ENCODE results near the gene RNF14. TPM values are rescaled to one million over a fixed set of nuclear protein-coding genes. Genes with fewer than 3 reads are reported as not detected.

RNF14 gene
- total and polyA plus RNA-seq, 9 of the 15 experiments (the other 6 are each of a cell fraction or from before 2014, with no cell fraction given), result 36.3 to 140 (median 75.1) TPM

DNA sequence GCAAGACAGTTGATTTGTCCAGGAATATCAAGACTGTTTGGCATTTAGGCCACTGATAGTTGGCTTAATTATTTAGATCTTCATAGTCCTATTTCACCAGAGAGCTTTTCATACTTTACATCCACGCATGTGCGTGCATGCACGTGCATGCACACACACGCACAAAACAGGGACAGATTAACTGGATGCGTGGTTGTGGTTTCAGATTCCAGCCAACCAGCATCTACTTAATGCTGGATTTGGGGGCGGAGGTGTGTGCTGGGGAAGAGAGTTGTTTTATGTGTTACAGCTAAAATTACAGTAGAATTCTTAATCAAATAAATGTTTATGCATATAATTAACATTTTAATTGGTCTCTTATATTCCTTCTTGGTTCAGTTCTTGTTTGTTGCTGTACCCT lies 7.3 kb downstream of the RNF14 start:
- Histone ChIP-seq H3K4me1 (replicated peaks in 1 of 2; ENCODE audit: control insufficient read depth in 2 of 2, insufficient read depth in 2 of 2, low read length in 2 of 2) (peaks cover 0 to under 1% of the 10 kb centered on the region in 2 experiments; a peak in 1 of 5 replicates), H3K9me1 (ENCODE audit: control insufficient read depth, insufficient read depth, low read length) (no peaks in the 10 kb centered on the region), H3K36me3 (ENCODE audit: control insufficient read depth, insufficient read depth, low read length) (peaks cover 93% of the 10 kb centered on the region), H2AFZ (ENCODE audit: low read depth, low read length) (no peak overlapping the region), H3K4me2 (ENCODE audit: insufficient read depth, low read length) (no peak overlapping the region), H3K79me2 (ENCODE audit: control insufficient read depth, insufficient read depth, low read length) (peaks cover 21% of the 10 kb centered on the region), H4K20me1 (replicated peaks; ENCODE audit: control insufficient read depth, insufficient read depth, low read length) (no peaks in the 10 kb centered on the region), H3K9ac (ENCODE audit: insufficient read depth in 1 of 2, low read depth in 2 of 2, low read length in 2 of 2) (no peak overlapping the region), H3K27me3 (ENCODE audit: control insufficient read depth in 2 of 2, insufficient read depth in 2 of 2, low read length in 2 of 2) (no peaks in the 10 kb centered on the region), H3K27ac (ENCODE audit: extremely low read depth, low read depth, low read length) (no peak overlapping the region), H3K4me3 (no peak overlapping the region), H3K9me3 (replicated peaks; ENCODE audit: control insufficient read depth, insufficient read depth, low read depth, low read length) (no peaks in the 10 kb centered on the region)
- BruUV-seq (replicated peaks), result no TSS peak
- CTCF ChIA-PET (ENCODE audit: low intra/inter-chr PET ratio), result no interaction called here
- in situ Hi-C loops (cut with MboI) (no loop called here), intact Hi-C loops (cut with micrococcal nuclease) (no loop called here)
- WGBS (ENCODE audit: insufficient coverage, low coverage, missing lambda C conversion rate), result 93% methylated on average over 6 of the region's 6 CpGs
- FAIRE-seq (no peak), DNase-seq (ENCODE audit: extremely low read depth in 1 of 4, low spot score in 3 of 4) (no peak), ATAC-seq (no peak)
- TF ChIP-seq ZNF24 (IDR thresholded peaks at IDR 0.05) (no peak), POLR3A (IDR thresholded peaks at IDR 0.05; ENCODE audit: borderline replicate concordance, extremely low read depth, insufficient read depth, insufficient read length) (no peak), LEF1 (IDR thresholded peaks at IDR 0.05) (no peak), RFX7 (CRISPR knock-in tag; IDR thresholded peaks at IDR 0.05) (no peak), NBN (IDR thresholded peaks at IDR 0.05; ENCODE audit: low read depth) (no peak)
- POLR2A ChIA-PET, result interaction anchor here (0.6 to 3.9 kb wide), 7 partner anchors 10 to 188 kb away, joined by 3 to 16 read pairs (median 3); no protein-coding TSS in a partner anchor

DNA sequence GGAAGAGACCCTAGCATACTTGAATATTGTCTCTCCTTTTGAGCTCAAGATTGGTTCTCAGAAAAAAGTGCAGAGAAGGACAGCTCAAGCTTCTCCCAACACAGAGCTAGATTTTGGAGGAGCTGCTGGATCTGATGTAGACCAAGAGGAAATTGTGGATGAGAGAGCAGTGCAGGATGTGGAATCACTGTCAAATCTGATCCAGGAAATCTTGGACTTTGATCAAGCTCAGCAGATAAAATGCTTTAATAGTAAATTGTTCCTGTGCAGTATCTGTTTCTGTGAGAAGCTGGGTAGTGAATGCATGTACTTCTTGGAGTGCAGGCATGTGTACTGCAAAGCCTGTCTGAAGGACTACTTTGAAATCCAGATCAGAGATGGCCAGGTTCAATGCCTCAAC lies 9.5 kb downstream of the RNF14 start:
- no peak for DNase-seq (ENCODE audit: extremely low read depth in 1 of 4, low spot score in 3 of 4)
- no peak for ATAC-seq
- Histone ChIP-seq H3K36me3 (ENCODE audit: control insufficient read depth, insufficient read depth, low read length) (peaks cover 94% of the 10 kb centered on the region), H3K27ac (ENCODE audit: extremely low read depth, low read depth, low read length) (no peak overlapping the region), H3K4me2 (ENCODE audit: insufficient read depth, low read length) (no peak overlapping the region), H3K4me1 (replicated peaks in 1 of 2; ENCODE audit: control insufficient read depth in 2 of 2, insufficient read depth in 2 of 2, low read length in 2 of 2) (no peaks in the 10 kb centered on the region; a peak in 1 of 5 replicates), H3K27me3 (ENCODE audit: control insufficient read depth in 2 of 2, insufficient read depth in 2 of 2, low read length in 2 of 2) (no peaks in the 10 kb centered on the region), H4K20me1 (replicated peaks; ENCODE audit: control insufficient read depth, insufficient read depth, low read length) (no peaks in the 10 kb centered on the region), H3K9me3 (replicated peaks; ENCODE audit: control insufficient read depth, insufficient read depth, low read depth, low read length) (no peaks in the 10 kb centered on the region), H2AFZ (ENCODE audit: low read depth, low read length) (no peak overlapping the region), H3K9me1 (ENCODE audit: control insufficient read depth, insufficient read depth, low read length) (no peaks in the 10 kb centered on the region), H3K4me3 (no peak overlapping the region), H3K9ac (ENCODE audit: insufficient read depth in 1 of 2, low read depth in 2 of 2, low read length in 2 of 2) (no peak overlapping the region), H3K79me2 (ENCODE audit: control insufficient read depth, insufficient read depth, low read length) (peaks cover 9% of the 10 kb centered on the region; the same call in 2 of the 3 replicates)
- no peak for FAIRE-seq
- POLR2A ChIA-PET, result interaction anchor here (1.5 to 3.9 kb wide), 4 partner anchors 8 to 12 kb away, joined by 7 to 16 read pairs (median 10); partner anchors contain the start of gene RNF14
- BruUV-seq (replicated peaks), result no TSS peak
- CTCF ChIA-PET (ENCODE audit: low intra/inter-chr PET ratio), result no interaction called here
- intact Hi-C loops (cut with micrococcal nuclease), result no loop called here
- in situ Hi-C loops (cut with MboI), result no loop called here
- TF ChIP-seq ZNF695 (CRISPR knock-in tag; IDR thresholded peaks at IDR 0.05) (no peak), NCOA2 (IDR thresholded peaks at IDR 0.05; ENCODE audit: partially characterized antibody in 2 of 2) (no peak), CREM (IDR thresholded peaks at IDR 0.05; ENCODE audit: low read depth) (no peak), ZNF76 (CRISPR knock-in tag; IDR thresholded peaks at IDR 0.05; ENCODE audit: borderline replicate concordance) (no peak), GTF2F1 (IDR thresholded peaks at IDR 0.05; ENCODE audit: low read depth, low read length) (no peak), DNMT1 (IDR thresholded peaks at IDR 0.05) (no peak), FOXJ3 (CRISPR knock-in tag; IDR thresholded peaks at IDR 0.05) (no peak), SNIP1 (IDR thresholded peaks at IDR 0.05; ENCODE audit: low read depth) (no peak), ZNF212 (CRISPR knock-in tag; IDR thresholded peaks at IDR 0.05) (no peak), FOXP1 (CRISPR knock-in tag; IDR thresholded peaks at IDR 0.05) (no peak), BCL6 (CRISPR knock-in tag; IDR thresholded peaks at IDR 0.05) (no peak), POLR2A (conservative IDR thresholded peaks at IDR 0.05) (no peak), ZNF174 (CRISPR knock-in tag; IDR thresholded peaks at IDR 0.05) (no peak)
- TF ChIP-seq, protein P1, sequence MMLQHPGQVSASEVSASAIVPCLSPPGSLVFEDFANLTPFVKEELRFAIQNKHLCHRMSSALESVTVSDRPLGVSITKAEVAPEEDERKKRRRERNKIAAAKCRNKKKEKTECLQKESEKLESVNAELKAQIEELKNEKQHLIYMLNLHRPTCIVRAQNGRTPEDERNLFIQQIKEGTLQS (IDR thresholded peaks at IDR 0.05), result no peak
- TF ChIP-seq, protein P1 (CRISPR knock-in tag; conservative IDR thresholded peaks at IDR 0.05), result no peak

All from K562 (cell line).